Endothelial cell of umbilical vein (primary cell): Measurements from ENCODE around the gene KISS1R. TPM values are rescaled to one million over a fixed set of nuclear protein-coding genes. Genes with fewer than 3 reads are reported as not detected.

Source experiments
- BruUV-seq: library from RNA; stranded (reverse); fragments of 400-500 nt; replicated peaks from 2 replicates; lab custom pipeline; 2021; lab: Mats Ljungman, UMichigan
- CTCF ChIA-PET: fragments of 300-600, 350-600 bp; sonication (Branson Sonifier 250); formaldehyde crosslinking; loops from one replicate; lab custom pipeline; 2021; ENCODE audit warnings: antibody characterized with exemption, inconsistent platforms; lab: Charles Lee
- POLR2A ChIA-PET: fragments of 300-600, 350-600 bp; sonication (Branson Sonifier 250); formaldehyde crosslinking; loops from one replicate; lab custom pipeline; 2021; ENCODE audit warnings: antibody characterized with exemption, inconsistent platforms; lab: Charles Lee
- DNase-seq: peaks from one replicate; pipeline ENCODE4 v3.0.0-alpha.2; 2011; ENCODE audit warnings: low read depth, low spot score
- FAIRE-seq: peaks from 2 replicates; lab custom pipeline; 2011; peaks lifted over from hg19 to GRCh38; lab: Jason Lieb, UNC
- H2AFZ ChIP-seq: 2 replicates; pipeline ENCODE4 v1.6.0; 2012; ENCODE audit warnings: low read depth, low read length, control low read depth, inconsistent platforms
- H3K27ac ChIP-seq: 2 replicates; pipeline ENCODE4 v1.5.1; 2011; ENCODE audit warnings: low read depth, mild to moderate bottlenecking, control low read depth, low read length, moderate library complexity; ENCODE audit not compliant: insufficient read depth
- H3K27me3 ChIP-seq, 2 experiments: 2 replicates each; pipeline versions ENCODE4 v1.6.0 to v1.6.1; 2011; ENCODE audit warnings: low read length in 2 of 2, mixed read lengths in 1 of 2; ENCODE audit not compliant: control insufficient read depth in 2 of 2, insufficient read depth in 2 of 2
- H3K36me3 ChIP-seq, 2 experiments: 2 replicates in 1 of 2; 3 replicates in 1 of 2; pipeline ENCODE4 v1.5.1; 2011; ENCODE audit warnings: low read length in 2 of 2, mild to moderate bottlenecking in 1 of 2, moderate library complexity in 1 of 2; ENCODE audit not compliant: control insufficient read depth in 2 of 2, insufficient read depth in 2 of 2; ENCODE audit errors: extremely low read depth in 1 of 2
- H3K4me1 ChIP-seq: 3 replicates; pipeline ENCODE4 v1.5.1; 2011; ENCODE audit warnings: mild to moderate bottlenecking, low read length; ENCODE audit not compliant: control insufficient read depth, insufficient read depth; ENCODE audit errors: extremely low read depth
- H3K4me2 ChIP-seq: 2 replicates; pipeline ENCODE4 v1.6.1; 2011; ENCODE audit warnings: low read length, control low read depth, mixed read lengths; ENCODE audit not compliant: insufficient read depth
- H3K4me3 ChIP-seq, 3 experiments: fragments of 200-600 bp in 1 of 3; sonication (generic), shearing (Covaris generic) in 1 of 3; replicated peaks in 1 of 3; 2 replicates each; pipeline ENCODE4 v1.5.1; 2011 to 2016; ENCODE audit warnings: control low read depth in 3 of 3, low read length in 3 of 3, mild to moderate bottlenecking in 2 of 3, inconsistent platforms in 1 of 3, low read depth in 1 of 3, moderate library complexity in 1 of 3; ENCODE audit not compliant: insufficient read depth in 1 of 3
- H3K79me2 ChIP-seq: 2 replicates; pipeline ENCODE4 v1.6.0; 2012; ENCODE audit warnings: low read length, inconsistent platforms; ENCODE audit not compliant: control insufficient read depth, insufficient read depth
- H3K9ac ChIP-seq: replicated peaks from 2 replicates; pipeline ENCODE3; 2011; ENCODE audit warnings: low read length, control low read depth; ENCODE audit not compliant: insufficient read depth; ENCODE audit errors: extremely low read depth
- H3K9me1 ChIP-seq: replicated peaks from 3 replicates; pipeline ENCODE4 v1.6.0; 2011; ENCODE audit warnings: mild to moderate bottlenecking, low read length; ENCODE audit not compliant: control insufficient read depth, insufficient read depth; ENCODE audit errors: extremely low read depth
- H3K9me3 ChIP-seq: replicated peaks from 2 replicates; pipeline ENCODE4 v1.5.1; 2012; ENCODE audit warnings: low read length, inconsistent platforms; ENCODE audit not compliant: control insufficient read depth, insufficient read depth
- H4K20me1 ChIP-seq: replicated peaks from 2 replicates; pipeline ENCODE3; 2011; ENCODE audit warnings: mild to moderate bottlenecking, low read length; ENCODE audit not compliant: control insufficient read depth, insufficient read depth; ENCODE audit errors: extremely low read depth
- EZH2 ChIP-seq: IDR thresholded peaks from 2 replicates; pipeline ENCODE4 v1.6.1; 2012; ENCODE audit warnings: borderline replicate concordance, low read depth, mild to moderate bottlenecking, moderate library complexity, low read length, inconsistent platforms; ENCODE audit not compliant: severe bottlenecking
- FOS ChIP-seq: IDR thresholded peaks from 2 replicates; pipeline ENCODE4 v1.6.1; 2011; ENCODE audit warnings: mild to moderate bottlenecking, low read length, moderate library complexity, borderline replicate concordance; ENCODE audit not compliant: insufficient read depth
- GATA2 ChIP-seq: IDR thresholded peaks from 2 replicates; pipeline ENCODE4 v1.7.0; 2011; ENCODE audit warnings: low read depth, mild to moderate bottlenecking, moderate library complexity, mixed read lengths, low read length; ENCODE audit not compliant: insufficient read length, insufficient read depth
- JUN ChIP-seq: IDR thresholded peaks from 2 replicates; pipeline ENCODE4 v1.6.1; 2011; ENCODE audit warnings: borderline replicate concordance, low read depth; ENCODE audit not compliant: insufficient read length, insufficient read depth
- MYC ChIP-seq: IDR thresholded peaks from one replicate; pipeline ENCODE4 v1.6.1; 2011; ENCODE audit warnings: mild to moderate bottlenecking, low read depth, low read length
- POLR2A ChIP-seq: IDR thresholded peaks from 2 replicates; pipeline ENCODE4 v1.6.1; 2012; ENCODE audit warnings: low read depth, mild to moderate bottlenecking, control low read depth, low read length
- POLR2AphosphoS5 ChIP-seq: IDR thresholded peaks from 2 replicates; pipeline ENCODE4 v1.6.1; 2012; ENCODE audit warnings: low read depth, mild to moderate bottlenecking, control low read depth, low read length, moderate library complexity; ENCODE audit not compliant: insufficient read depth
- dilution Hi-C: fragments of 300-500 bp; cut with MboI; formaldehyde crosslinking; loops from one replicate; pipeline ENCODE4 v1.15.0; 2019; ENCODE audit warnings: low sequenced_read_pairs; ENCODE audit not compliant: extremely low pct_ligation_motif_present
- intact Hi-C: fragments of 100-400 bp; cut with micrococcal nuclease; formaldehyde crosslinking; loops from one replicate; pipeline ENCODE4 v1.10.0; 2022
- polyA plus RNA-seq, 4 experiments: library from polyadenylated mRNA; depleted of rRNA in 3 of 4; stranded (reverse) in 3 of 4; unstranded in 1 of 4; fragments of >200 nt; gene quantifications; 2 replicates each; pipeline versions ENCODE4 v1.2.1 to v1.2.3, GENCODE V29; 2011 to 2012; ENCODE audit warnings: missing spikeins in 1 of 4
- total RNA-seq: library from RNA; stranded (reverse); gene quantifications from 2 replicates; pipeline ENCODE4 v1.2.3, GENCODE V29; 2021
- TF ChIP-seq, protein P1 (sequence below): IDR thresholded peaks from 2 replicates; pipeline ENCODE4 v1.6.1; 2011; ENCODE audit not compliant: insufficient read depth, insufficient read length
- TF ChIP-seq, protein P2 (sequence below), 2 donors: IDR thresholded peaks; 1 replicate in 1 of 2; 2 replicates in 1 of 2; pipeline ENCODE4 v1.5.1; 2011; ENCODE audit warnings: low read length in 2 of 2, mild to moderate bottlenecking in 2 of 2, moderate library complexity in 2 of 2, control low read depth in 1 of 2, inconsistent platforms in 1 of 2, low read depth in 1 of 2; ENCODE audit not compliant: insufficient read depth in 1 of 2; ENCODE audit errors: extremely low read depth in 1 of 2

Gene KISS1R
- total and polyA plus RNA-seq, 2 donors (not counting 3 experiments of a cell fraction or from before 2014, with no cell fraction given): not detected

DNA sequence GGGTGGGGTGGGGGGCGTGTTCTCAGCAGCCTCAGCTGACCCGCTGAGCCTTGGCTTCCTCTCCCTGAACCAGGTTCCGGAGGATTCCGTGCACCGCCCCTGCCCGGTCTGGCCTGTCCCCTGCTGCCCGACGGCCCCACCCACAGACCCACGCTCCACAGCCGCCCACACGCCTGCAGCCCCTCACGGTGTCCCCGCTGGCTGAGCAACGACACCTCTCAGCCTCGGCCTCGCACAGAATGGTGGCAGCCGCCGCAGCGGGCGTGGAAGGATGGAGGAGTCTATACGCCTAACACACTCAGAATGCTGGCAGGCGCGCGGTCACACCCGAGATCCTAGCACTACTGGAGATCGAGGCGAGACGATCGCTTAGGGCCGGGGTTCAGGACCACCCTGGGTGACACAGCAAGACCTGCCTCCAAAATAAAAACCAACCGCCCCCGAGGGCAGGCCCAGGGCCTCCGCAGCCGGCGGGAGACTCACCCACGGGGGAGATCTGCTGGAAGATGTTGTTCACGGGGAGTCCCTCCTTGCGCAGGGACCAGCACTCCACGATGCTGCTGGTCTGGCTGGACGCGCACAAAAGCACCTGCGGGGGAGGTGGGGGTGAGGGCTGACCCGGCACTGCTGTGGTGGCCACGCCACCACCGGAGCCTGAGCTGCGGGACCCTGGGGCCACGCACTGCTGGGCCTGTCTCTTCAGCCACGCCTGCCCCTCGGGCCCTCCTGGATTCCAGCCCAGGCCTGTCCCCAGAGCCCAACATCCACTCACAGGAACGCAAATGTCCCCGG lies 32.5 kb upstream of the KISS1R start:
- no peaks in the 10 kb centered on the region for H3K79me2 ChIP-seq
- H3K4me2 ChIP-seq: no peak overlapping the region
- no peaks in the 10 kb centered on the region for H3K27me3 ChIP-seq
- TF ChIP-seq FOS (no peak), MYC (no peak), JUN (no peak), EZH2 (no peak), POLR2A (no peak), GATA2 (no peak), POLR2AphosphoS5 (no peak)
- TF ChIP-seq, protein P1, sequence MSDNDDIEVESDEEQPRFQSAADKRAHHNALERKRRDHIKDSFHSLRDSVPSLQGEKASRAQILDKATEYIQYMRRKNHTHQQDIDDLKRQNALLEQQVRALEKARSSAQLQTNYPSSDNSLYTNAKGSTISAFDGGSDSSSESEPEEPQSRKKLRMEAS: no peak
- TF ChIP-seq, protein P2, sequence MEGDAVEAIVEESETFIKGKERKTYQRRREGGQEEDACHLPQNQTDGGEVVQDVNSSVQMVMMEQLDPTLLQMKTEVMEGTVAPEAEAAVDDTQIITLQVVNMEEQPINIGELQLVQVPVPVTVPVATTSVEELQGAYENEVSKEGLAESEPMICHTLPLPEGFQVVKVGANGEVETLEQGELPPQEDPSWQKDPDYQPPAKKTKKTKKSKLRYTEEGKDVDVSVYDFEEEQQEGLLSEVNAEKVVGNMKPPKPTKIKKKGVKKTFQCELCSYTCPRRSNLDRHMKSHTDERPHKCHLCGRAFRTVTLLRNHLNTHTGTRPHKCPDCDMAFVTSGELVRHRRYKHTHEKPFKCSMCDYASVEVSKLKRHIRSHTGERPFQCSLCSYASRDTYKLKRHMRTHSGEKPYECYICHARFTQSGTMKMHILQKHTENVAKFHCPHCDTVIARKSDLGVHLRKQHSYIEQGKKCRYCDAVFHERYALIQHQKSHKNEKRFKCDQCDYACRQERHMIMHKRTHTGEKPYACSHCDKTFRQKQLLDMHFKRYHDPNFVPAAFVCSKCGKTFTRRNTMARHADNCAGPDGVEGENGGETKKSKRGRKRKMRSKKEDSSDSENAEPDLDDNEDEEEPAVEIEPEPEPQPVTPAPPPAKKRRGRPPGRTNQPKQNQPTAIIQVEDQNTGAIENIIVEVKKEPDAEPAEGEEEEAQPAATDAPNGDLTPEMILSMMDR (IDR thresholded peaks at IDR 0.05; ENCODE audit: extremely low read depth in 1 of 2, insufficient read depth in 1 of 2, low read depth in 1 of 2, low read length in 2 of 2): no peak
- FAIRE-seq (no peak), DNase-seq (no peak)
- no peak overlapping the region for H2AFZ ChIP-seq
- no peak overlapping the region for H3K27ac ChIP-seq
- ChIA-PET POLR2A (no interaction called here), CTCF (no interaction called here)
- intact Hi-C loops (no loop called here), dilution Hi-C loops (no loop called here)
- H3K9me1 ChIP-seq: no peaks in the 10 kb centered on the region
- no peaks in the 10 kb centered on the region for H3K9me3 ChIP-seq
- H4K20me1 ChIP-seq: no peaks in the 10 kb centered on the region
- no peak overlapping the region for H3K4me3 ChIP-seq
- H3K9ac ChIP-seq: no peak overlapping the region
- peaks cover 8 to 39% of the 10 kb centered on the region in 2 experiments for H3K36me3 ChIP-seq
- H3K4me1 ChIP-seq: no peaks in the 10 kb centered on the region
- BruUV-seq: no TSS peak
